Transverse colon (tissue), 4 donors: Measurements from ENCODE around the gene FOXA1. TPM values are rescaled to one million over a fixed set of nuclear protein-coding genes. Genes with fewer than 3 reads are reported as not detected.
A peak's percentile ranks its signal among the peaks of the same experiment; 100 is the strongest.

Experiments
- DNase-seq: peaks from one replicate; pipeline ENCODE4 v3.0.0-alpha.2; 2019
- H3K27ac ChIP-seq, 4 donors: fragments of 200-600 bp; sonication (generic); 2 replicates each; pipeline ENCODE4 v1.5.1; 2016 to 2018; ENCODE audit warnings: inconsistent platforms in 4 of 4
- H3K27me3 ChIP-seq: fragments of 200-600 bp; sonication (generic); 2 replicates; pipeline ENCODE4 v1.5.1; 2017; ENCODE audit warnings: inconsistent platforms
- H3K36me3 ChIP-seq, 4 donors: fragments of 200-600 bp; sonication (generic); 2 replicates each; pipeline ENCODE4 v1.5.1; 2017 to 2019; ENCODE audit warnings: inconsistent platforms in 4 of 4
- H3K4me1 ChIP-seq, 4 donors: fragments of 200-600 bp; sonication (generic); 2 replicates each; pipeline ENCODE4 v1.5.1; 2017 to 2020; ENCODE audit warnings: inconsistent platforms in 4 of 4
- H3K4me3 ChIP-seq, 4 donors: fragments of 200-600 bp; sonication (generic); 1 replicate in 1 of 4; 2 replicates in 3 of 4; pipeline versions ENCODE4 v1.5.1 to v1.6.1; 2017 to 2019; ENCODE audit warnings: inconsistent platforms in 4 of 4
- H3K9me3 ChIP-seq, 2 donors: fragments of 200-600 bp; sonication (generic); 2 replicates each; pipeline ENCODE4 v1.5.1; 2017 to 2019; ENCODE audit warnings: inconsistent platforms in 2 of 2
- CTCF ChIP-seq, 5 experiments: fragments of 200-600 bp in 3 of 5; fragments of 450-650 bp in 2 of 5; sonication (generic) in 3 of 5; IDR thresholded peaks; 1 replicate in 2 of 5; 2 replicates in 3 of 5; pipeline ENCODE4 v1.5.1; 2016 to 2017; ENCODE audit warnings: antibody characterized with exemption in 5 of 5, inconsistent platforms in 3 of 5, mild to moderate bottlenecking in 2 of 5, moderate library complexity in 1 of 5
- EP300 ChIP-seq: sonication (generic); formaldehyde crosslinking; IDR thresholded peaks from one replicate; pipeline ENCODE4 v1.6.1; 2017; ENCODE audit warnings: antibody characterized with exemption, low read depth
- POLR2A ChIP-seq: fragments of 450-650 bp; IDR thresholded peaks from one replicate; pipeline ENCODE4 v1.6.1; 2016; ENCODE audit warnings: antibody characterized with exemption, mild to moderate bottlenecking, moderate library complexity
- POLR2AphosphoS5 ChIP-seq, 3 donors: sonication (generic); formaldehyde crosslinking; IDR thresholded peaks; one replicate each; pipeline ENCODE4 v1.6.1; 2016; ENCODE audit warnings: antibody characterized with exemption in 3 of 3
- WGBS, 2 donors: methylation state at CpG; one replicate each; pipeline ENCODE4 v1.1.5; 2018; ENCODE audit warnings: low coverage in 1 of 2; 5-methylcytosine and 5-hydroxymethylcytosine counted together
- in situ Hi-C, 4 donors: fragments of 200-750 bp; cut with MboI; loops; one replicate each; pipeline versions ENCODE4 v1.15.0 to v1.15.1; 2017; ENCODE audit warnings: low sequenced_read_pairs in 3 of 4, low pct_ligation_motif_present in 1 of 4, low pct_unique_long_range_greater_than_20kb in 1 of 4
- intact Hi-C: fragments of 100-400 bp; cut with DNase I; formaldehyde crosslinking; loops from one replicate; pipeline ENCODE4 v1.15.1; 2023; ENCODE audit warnings: low total_unique reads
- total RNA-seq, 4 donors: library from RNA; depleted of rRNA; stranded (reverse); fragments of >200 nt; gene quantifications; one replicate each; pipeline ENCODE4 v1.1.0, GENCODE V29; 2016

Gene FOXA1
- total RNA-seq, 4 donors from 2014 or later, result 53.2 to 157 (median 71.4) TPM

- Histone ChIP-seq H3K4me1 (peaks cover 4 to 37% (median 18%) of the 10 kb centered on the region in 4 donors), H3K27ac (peak overlapping the region; percentile 87 to 94 (median 90)), H3K36me3 (no peaks in the 10 kb centered on the region), H3K4me3 (peak overlapping the region in 2 of 4 donors; percentile 66 to 68), H3K27me3 (peaks cover 87% of the 10 kb centered on the region), H3K9me3 (no peaks in the 10 kb centered on the region)
- DNase-seq, result no peak
- in situ Hi-C loops (loop anchor here in 1 of 4 donors (10.0 kb wide), 1 partner anchor 341 kb away; no protein-coding TSS in a partner anchor), intact Hi-C loops (no loop called here)
- 0 to 9% methylated on average over 3 to 10 of the region's 10 CpGs for WGBS, 2 donors
- no peak for TF ChIP-seq POLR2A
- TF ChIP-seq POLR2AphosphoS5 (IDR thresholded peaks at IDR 0.05), result peak in 1 of 3 donors; percentile 28
Observed at GRCh38 chr14:37585971-37586796, 8.9 kb downstream of the FOXA1 start.

- TF ChIP-seq EP300 (no peak), POLR2AphosphoS5 (IDR thresholded peaks at IDR 0.05) (peak in 1 of 3 donors; percentile 15), POLR2A (peak; percentile 10), CTCF (IDR thresholded peaks at IDR 0.05) (no peak)
- peak overlapping the region; percentile 87 to 94 (median 90) for H3K27ac ChIP-seq
- H3K36me3 ChIP-seq, result no peaks in the 10 kb centered on the region
- in situ Hi-C loops, result loop anchor here in 1 of 4 donors (10.0 kb wide), 1 partner anchor 340 kb away; no protein-coding TSS in a partner anchor
- 10 to 12% methylated on average over 6 to 23 of the region's 23 CpGs for WGBS, 2 donors
- peak overlapping the region in 3 of 4 donors; percentile 4 to 57 (median 45) for H3K4me3 ChIP-seq
- H3K27me3 ChIP-seq, result peaks cover 77% of the 10 kb centered on the region
- intact Hi-C loops, result no loop called here
- H3K9me3 ChIP-seq, result no peaks in the 10 kb centered on the region
- H3K4me1 ChIP-seq, result peaks cover 4 to 37% (median 18%) of the 10 kb centered on the region in 4 donors
- DNase-seq, result peak; percentile 41
Observed at GRCh38 chr14:37585101-37585511, 9.9 kb downstream of the FOXA1 start.

- H3K4me3 ChIP-seq, result peak overlapping the region in 3 of 4 donors; percentile 42 to 57 (median 45)
- no peak for TF ChIP-seq EP300
- peak; percentile 70 for TF ChIP-seq POLR2A
- peak in 2 of 3 donors; percentile 73 to 74 for TF ChIP-seq POLR2AphosphoS5 (IDR thresholded peaks at IDR 0.05)
- no peak for TF ChIP-seq CTCF (IDR thresholded peaks at IDR 0.05)
- no peaks in the 10 kb centered on the region for H3K9me3 ChIP-seq
- intact Hi-C loops (no loop called here), in situ Hi-C loops (loop anchor here in 1 of 4 donors (10.0 kb wide), 1 partner anchor 340 kb away; no protein-coding TSS in a partner anchor)
- no peaks in the 10 kb centered on the region for H3K36me3 ChIP-seq
- DNase-seq, result peak; percentile 61
- H3K4me1 ChIP-seq, result peaks cover 4 to 37% (median 18%) of the 10 kb centered on the region in 4 donors
- 29% methylated on average over 42 of the region's 62 CpGs; no CpG with 5 or more reads in 1 of the 2 donors for WGBS, 2 donors
- H3K27ac ChIP-seq, result peak overlapping the region; percentile 87 to 94 (median 90)
- peaks cover 70% of the 10 kb centered on the region for H3K27me3 ChIP-seq
Observed at GRCh38 chr14:37584211-37585100, 10.6 kb downstream of the FOXA1 start.

- peak overlapping the region in 3 of 4 donors; percentile 42 to 57 (median 45) for H3K4me3 ChIP-seq
- H3K4me1 ChIP-seq, result peaks cover 4 to 37% (median 18%) of the 10 kb centered on the region in 4 donors
- H3K36me3 ChIP-seq, result no peaks in the 10 kb centered on the region
- peak overlapping the region; percentile 87 to 94 (median 90) for H3K27ac ChIP-seq
- peak; percentile 48 for DNase-seq
- WGBS, 2 donors, result 9% methylated on average over 59 of the region's 67 CpGs; no CpG with 5 or more reads in 1 of the 2 donors
- in situ Hi-C loops (loop anchor here in 1 of 4 donors (10.0 kb wide), 1 partner anchor 339 kb away; no protein-coding TSS in a partner anchor), intact Hi-C loops (no loop called here)
- TF ChIP-seq EP300 (no peak), CTCF (IDR thresholded peaks at IDR 0.05) (no peak), POLR2AphosphoS5 (IDR thresholded peaks at IDR 0.05) (no peak), POLR2A (peak; percentile 50)
- peaks cover 61% of the 10 kb centered on the region for H3K27me3 ChIP-seq
- H3K9me3 ChIP-seq, result no peaks in the 10 kb centered on the region
Observed at GRCh38 chr14:37583358-37584210, 11.5 kb downstream of the FOXA1 start.
